Activated T-cell treated with anti-CD3 and anti-CD28 coated beads, Interleukin-2, amount 50 U/mL, for 48 hours (primary cell): ENCODE data around the gene LRG1.

ENCODE experiments used
- DNase-seq, 2 experiments: peaks; one replicate each; pipeline ENCODE4 v3.0.0-alpha.2; 2020

Gene LRG1

GRCh38 chr19:4506449-4507149 lies 33.2 kb downstream of the LRG1 start:
- DNase-seq = peak; percentile 26 to 28

- no peak for DNase-seq
Observed at GRCh38 chr19:4505570-4506448, 34.0 kb downstream of the LRG1 start.

GRCh38 chr19:4504891-4505569 lies 34.8 kb downstream of the LRG1 start:
- no peak for DNase-seq

GRCh38 chr19:4504297-4504701 lies 35.5 kb downstream of the LRG1 start:
- DNase-seq = no peak

- DNase-seq = no peak
Observed at GRCh38 chr19:4503825-4504170, 36.0 kb downstream of the LRG1 start.

GRCh38 chr19:4503132-4503824 lies 36.6 kb downstream of the LRG1 start:
- no peak for DNase-seq

- no peak for DNase-seq
Observed at GRCh38 chr19:4502282-4503131, 37.3 kb downstream of the LRG1 start.

- no peak for DNase-seq
Observed at GRCh38 chr19:4501691-4502090, 38.1 kb downstream of the LRG1 start.

- DNase-seq = no peak
Observed at GRCh38 chr19:4500841-4501591, 38.8 kb downstream of the LRG1 start.

- DNase-seq = no peak
Observed at GRCh38 chr19:4499855-4500254, 40.0 kb downstream of the LRG1 start.

GRCh38 chr19:4499318-4499717 lies 40.5 kb downstream of the LRG1 start:
- no peak for DNase-seq

- DNase-seq = no peak
Observed at GRCh38 chr19:4498694-4499093, 41.1 kb downstream of the LRG1 start.

- DNase-seq = no peak
Observed at GRCh38 chr19:4497770-4498389, 42.0 kb downstream of the LRG1 start.

- no peak for DNase-seq
Observed at GRCh38 chr19:4496304-4496703, 43.5 kb downstream of the LRG1 start.

GRCh38 chr19:4495471-4495870 lies 44.4 kb downstream of the LRG1 start:
- no peak for DNase-seq

- DNase-seq = no peak
Observed at GRCh38 chr19:4494691-4495064, 45.2 kb downstream of the LRG1 start.

GRCh38 chr19:4493929-4494690 lies 45.7 kb downstream of the LRG1 start:
- DNase-seq = no peak

GRCh38 chr19:4493104-4493928 lies 46.5 kb downstream of the LRG1 start:
- no peak for DNase-seq
